Upper lobe of right lung (tissue), 1 donor: ENCODE data around the gene C1QTNF1. TPM values are rescaled to one million over a fixed set of nuclear protein-coding genes. Genes with fewer than 3 reads are reported as not detected.
"Not testable (repeated sequence)": the region's sequence is repeated elsewhere in the genome, so short reads cannot be mapped to it uniquely, and the experiment has no call there.

Experiments used
- ATAC-seq: fragments of 200-7000 bp; cut with Tn5 transposase; one replicate; pipeline ENCODE4 v1.9.1; 2020; ENCODE audit warnings: mild to moderate bottlenecking, moderate library complexity
- DNase-seq: peaks from one replicate; pipeline ENCODE4 v3.0.0-alpha.2; 2020
- H3K27ac ChIP-seq: fragments of 200-600 bp; one replicate; pipeline ENCODE4 v1.8.0; 2022
- H3K27me3 ChIP-seq: fragments of 200-600 bp; one replicate; pipeline ENCODE4 v1.8.0; 2022; ENCODE audit warnings: mild to moderate bottlenecking
- H3K36me3 ChIP-seq: fragments of 200-600 bp; one replicate; pipeline ENCODE4 v1.8.0; 2022
- H3K4me1 ChIP-seq: fragments of 200-600 bp; one replicate; pipeline ENCODE4 v1.8.0; 2022
- H3K4me3 ChIP-seq: fragments of 200-600 bp; one replicate; pipeline ENCODE4 v1.8.0; 2022; ENCODE audit warnings: mild to moderate bottlenecking
- H3K9me3 ChIP-seq: fragments of 200-600 bp; one replicate; pipeline ENCODE4 v1.8.0; 2022
- CTCF ChIP-seq: fragments of 200-600 bp; IDR thresholded peaks from one replicate; pipeline ENCODE4 v1.8.0; 2022; ENCODE audit warnings: antibody characterized with exemption
- intact Hi-C: fragments of 100-400 bp; cut with DNase I; formaldehyde crosslinking; loops from one replicate; pipeline ENCODE4 v1.11.0; 2022
- total RNA-seq: library from RNA; stranded (reverse); fragmentation: NEBNext Ultra II Directional; extraction: Animal tissue kit (Norgen Biotek cat#: 25700); gene quantifications from one replicate; pipeline ENCODE4 v1.2.1, GENCODE V29; 2021
- donor health status: DM: no; HTN: yes; CAD: no; lungs with severe emphysema.

Gene C1QTNF1
- total RNA-seq, 1 donor from 2014 or later, result 28.3 TPM

- Histone ChIP-seq H3K4me1 (peaks cover 44% of the 10 kb centered on the region), H3K9me3 (no peaks in the 10 kb centered on the region), H3K27ac (peak overlapping the region; percentile 77), H3K36me3 (no peaks in the 10 kb centered on the region), H3K27me3 (no peaks in the 10 kb centered on the region), H3K4me3 (no peak overlapping the region)
- ATAC-seq (peak; percentile 45), DNase-seq (peak; percentile 68)
- intact Hi-C loops, result no loop called here
- peak; percentile 79 for TF ChIP-seq CTCF
Measured at GRCh38 chr17:79019632-79020584, 4.1 kb upstream of the C1QTNF1 start.

- DNase-seq, result no peak
- H3K4me3 ChIP-seq, result no peak overlapping the region
- H3K27ac ChIP-seq, result peak overlapping the region; percentile 77
- no peaks in the 10 kb centered on the region for H3K36me3 ChIP-seq
- no peaks in the 10 kb centered on the region for H3K9me3 ChIP-seq
- peaks cover 52% of the 10 kb centered on the region for H3K4me1 ChIP-seq
- no peak for ATAC-seq
- H3K27me3 ChIP-seq, result no peaks in the 10 kb centered on the region
- TF ChIP-seq CTCF, result no peak
- intact Hi-C loops, result no loop called here
Measured at GRCh38 chr17:79020631-79021301, 3.2 kb upstream of the C1QTNF1 start.

GRCh38 chr17:79021929-79022328, 2.0 kb upstream of the C1QTNF1 start:
- peak; percentile 17 for DNase-seq
- ATAC-seq, H3K36me3 ChIP-seq, H3K9me3 ChIP-seq, intact Hi-C loops, H3K4me3 ChIP-seq, H3K27me3 ChIP-seq: not testable (repeated sequence)
- Histone ChIP-seq H3K4me1 (peaks cover 58% of the 10 kb centered on the region), H3K27ac (peak overlapping the region; percentile 77)

GRCh38 chr17:79022507-79022991, 1.4 kb upstream of the C1QTNF1 start:
- no peaks in the 10 kb centered on the region for H3K27me3 ChIP-seq

GRCh38 chr17:79023180-79023705, 726 bp upstream of the C1QTNF1 start:
- H3K36me3 ChIP-seq, result no peaks in the 10 kb centered on the region
- DNase-seq, result peak; percentile 51
- H3K27me3 ChIP-seq, result no peaks in the 10 kb centered on the region
- H3K27ac ChIP-seq, result peak overlapping the region; percentile 77
- no peak for TF ChIP-seq CTCF
- peaks cover 71% of the 10 kb centered on the region for H3K4me1 ChIP-seq
- peak overlapping the region; percentile 63 for H3K4me3 ChIP-seq
- no peak for ATAC-seq
- H3K9me3 ChIP-seq, result no peaks in the 10 kb centered on the region
- intact Hi-C loops, result no loop called here

More at GRCh38 chr17:79022507-79022991, 1.4 kb upstream of the C1QTNF1 start:
- no peak overlapping the region for H3K4me3 ChIP-seq
- intact Hi-C loops, result no loop called here
- peak overlapping the region; percentile 77 for H3K27ac ChIP-seq
- DNase-seq (peak; percentile 80), ATAC-seq (peak; percentile 59)
- TF ChIP-seq CTCF, result no peak
- no peaks in the 10 kb centered on the region for H3K9me3 ChIP-seq
- peaks cover 64% of the 10 kb centered on the region for H3K4me1 ChIP-seq
- H3K36me3 ChIP-seq, result no peaks in the 10 kb centered on the region
